ENCODE results near the gene GRM4.

GRM4 gene

GRCh38 chr6:34143884-34144580 is 1.9 kb downstream of the GRM4 start:
- DNase-seq (ENCODE audit: extremely low spot score, insufficient read length, low read depth) (no peak), FAIRE-seq (no peak)

GRCh38 chr6:34143196-34143883 is 2.5 kb downstream of the GRM4 start:
- DNase-seq (ENCODE audit: extremely low spot score, insufficient read length, low read depth) (no peak), FAIRE-seq (no peak)

GRCh38 chr6:34142061-34142998 is 3.6 kb downstream of the GRM4 start:
- DNase-seq (ENCODE audit: extremely low spot score, insufficient read length, low read depth) (no peak), FAIRE-seq (no peak)

DNA sequence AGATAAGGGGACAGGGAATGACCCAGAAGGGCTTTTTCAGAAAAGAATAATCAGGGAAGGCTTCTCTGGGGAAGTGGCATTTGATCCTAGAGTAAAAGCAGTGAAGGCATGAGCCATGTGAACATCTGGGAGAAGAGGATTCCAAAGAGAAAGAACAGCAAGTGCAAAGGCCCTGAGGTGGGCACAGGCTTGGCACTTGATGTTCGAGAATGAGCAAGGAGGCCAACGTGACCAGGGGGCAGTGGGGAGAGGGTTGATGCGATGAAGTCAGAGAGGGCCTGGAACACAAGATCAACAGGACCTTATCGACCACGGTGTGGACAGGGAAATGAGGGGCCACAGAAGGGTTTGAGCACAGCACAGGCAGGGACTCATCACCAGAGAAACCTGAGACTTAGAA is 5.8 kb downstream of the GRM4 start:
- DNase-seq (ENCODE audit: extremely low spot score, insufficient read length, low read depth) (no peak), FAIRE-seq (no peak)

DNA sequence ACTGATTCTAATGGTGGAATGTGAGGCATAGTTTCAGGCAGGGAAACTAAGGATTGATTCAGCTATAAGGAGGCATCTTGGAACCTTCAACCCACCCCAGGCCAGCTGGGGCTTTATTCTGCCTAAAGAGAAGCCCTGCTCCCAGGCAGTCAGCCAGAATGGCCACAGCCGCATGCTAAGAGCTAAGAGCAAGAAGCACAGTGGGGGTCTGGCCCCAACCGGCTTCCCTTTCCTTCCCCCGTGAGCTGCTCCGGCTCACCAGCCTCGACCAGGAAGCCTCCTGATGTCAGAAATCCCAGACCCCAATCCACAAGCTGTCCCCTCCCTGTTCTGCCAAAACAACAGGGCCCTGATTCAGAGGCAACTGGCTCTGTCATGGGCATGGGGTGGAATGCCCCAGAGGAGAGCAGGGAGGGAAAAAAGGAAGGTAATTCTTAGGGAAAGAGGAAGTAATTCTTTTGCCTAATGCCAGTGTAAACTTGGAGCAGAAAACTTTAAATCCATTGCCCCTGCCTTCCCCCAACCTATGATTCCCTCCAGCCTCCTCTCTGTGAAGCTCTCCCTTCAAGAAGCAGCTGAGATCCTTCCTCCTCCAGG is 6.9 kb downstream of the GRM4 start:
- DNase-seq (ENCODE audit: extremely low spot score, insufficient read length, low read depth) (no peak), FAIRE-seq (no peak)

- FAIRE-seq: no peak
These were observed 7.7 kb downstream of the GRM4 start for GRCh38 chr6:34138191-34138590.

GRCh38 chr6:34135541-34135940 is 10.3 kb downstream of the GRM4 start:
- DNase-seq (ENCODE audit: extremely low spot score, insufficient read length, low read depth): no peak
- FAIRE-seq: no peak

More at GRCh38 chr6:34138191-34138590, 7.7 kb downstream of the GRM4 start:
- DNase-seq (ENCODE audit: extremely low spot score, insufficient read length, low read depth): no peak

DNA sequence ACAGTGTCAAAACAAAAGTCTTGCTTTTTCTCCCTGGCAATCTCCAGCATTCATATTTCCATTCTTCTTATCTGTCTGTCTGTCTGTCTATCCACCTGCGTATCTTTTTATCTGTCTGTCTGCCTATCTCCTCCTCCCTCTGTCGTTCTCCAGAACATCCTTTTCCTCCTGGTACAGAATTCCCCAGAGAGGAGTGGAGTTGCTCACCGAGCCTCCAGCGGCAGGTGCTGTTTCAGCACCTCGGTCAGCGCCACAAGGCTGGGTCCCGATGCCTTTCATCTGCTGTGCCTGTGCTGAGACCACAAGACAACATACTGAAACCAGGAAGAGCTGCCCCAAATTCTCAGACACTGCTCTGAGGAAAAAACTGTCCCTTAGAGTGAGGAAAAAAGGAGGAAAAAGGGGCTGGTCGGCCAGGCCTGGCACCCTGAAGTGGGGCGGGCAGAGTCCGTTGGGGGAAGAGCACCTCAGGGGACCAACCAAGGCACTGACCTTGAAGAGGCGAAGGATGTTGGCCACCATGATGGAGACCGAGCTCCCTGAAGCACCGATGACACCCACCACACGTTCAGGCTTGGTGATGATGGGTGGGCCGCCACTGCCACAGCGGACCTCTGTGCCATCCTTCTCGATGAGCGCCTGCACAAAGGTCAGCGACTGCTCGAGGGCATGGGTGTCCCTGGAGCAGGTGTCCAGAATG is 13.3 kb downstream of the GRM4 start:
- FAIRE-seq (no peak), DNase-seq (ENCODE audit: extremely low spot score, insufficient read length, low read depth) (no peak)

- DNase-seq (ENCODE audit: extremely low spot score, insufficient read length, low read depth): no peak
- FAIRE-seq: no peak
These were observed 14.3 kb downstream of the GRM4 start for GRCh38 chr6:34131326-34132290.

GRCh38 chr6:34130862-34131261 is 15.0 kb downstream of the GRM4 start:
- FAIRE-seq: no peak

DNA sequence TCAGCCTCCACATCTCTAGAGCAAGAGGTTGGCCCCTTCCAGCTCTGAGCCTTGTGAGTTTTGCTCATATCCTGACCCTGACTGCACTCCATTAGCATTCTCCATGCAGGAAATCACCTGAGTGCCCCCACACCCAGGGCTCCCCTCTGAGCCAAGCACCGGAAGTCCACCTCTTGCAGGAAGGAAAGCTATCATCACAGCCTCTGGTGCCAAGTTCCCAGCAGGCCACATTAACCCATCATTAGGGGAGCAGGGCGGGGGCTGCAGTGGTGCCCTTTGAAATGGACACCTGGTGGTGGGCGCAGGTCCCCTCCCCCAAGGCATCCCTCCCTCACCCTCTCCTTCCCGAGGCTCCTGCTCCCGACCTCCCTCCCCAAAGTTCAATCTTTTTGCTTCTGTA is 16.1 kb downstream of the GRM4 start:
- no peak for FAIRE-seq
- DNase-seq (ENCODE audit: extremely low spot score, insufficient read length, low read depth): no peak

More at GRCh38 chr6:34130862-34131261, 15.0 kb downstream of the GRM4 start:
- no peak for DNase-seq (ENCODE audit: extremely low spot score, insufficient read length, low read depth)

DNA sequence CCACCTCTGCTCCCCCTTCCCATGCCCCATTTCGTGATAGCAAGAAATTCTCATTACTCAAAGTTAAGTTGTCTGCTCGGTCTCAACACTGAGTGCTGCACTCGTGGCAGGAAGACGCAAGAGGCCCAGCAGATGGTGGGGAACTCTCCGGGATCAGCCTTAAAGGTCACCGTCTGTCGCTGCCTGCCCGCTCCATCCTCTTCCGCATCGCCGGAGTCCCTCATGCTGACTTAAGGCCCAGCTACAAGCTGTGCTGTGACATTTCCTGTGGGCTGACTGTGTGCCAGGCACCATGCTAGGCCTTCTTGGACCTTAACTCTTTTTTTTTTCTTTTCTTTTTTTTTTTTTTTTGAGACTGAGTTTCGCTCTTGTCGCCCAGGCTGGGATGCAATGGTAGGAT is 17.8 kb downstream of the GRM4 start:
- DNase-seq (ENCODE audit: extremely low spot score, insufficient read length, low read depth): no peak
- FAIRE-seq: no peak

- FAIRE-seq: no peak
- DNase-seq (ENCODE audit: extremely low spot score, insufficient read length, low read depth): no peak
These were observed 19.5 kb downstream of the GRM4 start for GRCh38 chr6:34126419-34126818.

DNA sequence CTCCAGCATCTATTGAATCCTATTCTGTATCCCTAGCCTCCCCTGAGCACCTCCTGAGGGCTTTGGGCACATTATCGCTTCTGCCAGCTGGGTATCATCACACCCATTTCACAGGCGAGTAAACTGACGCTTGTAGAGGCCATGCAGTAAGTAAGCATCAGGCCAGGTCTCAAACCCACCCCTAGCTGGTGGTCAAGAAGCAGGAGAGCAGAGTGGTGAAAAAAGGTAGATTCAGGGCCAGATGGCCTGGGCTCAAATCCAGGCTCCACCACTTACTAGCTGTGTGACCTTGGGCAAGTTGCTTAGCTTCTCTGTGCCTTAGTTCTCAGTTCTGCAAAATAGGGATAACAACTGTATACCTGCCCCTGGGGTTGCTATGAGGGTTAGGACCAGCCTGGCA is 19.9 kb downstream of the GRM4 start:
- DNase-seq (ENCODE audit: extremely low spot score, insufficient read length, low read depth): no peak
- no peak for FAIRE-seq

DNA sequence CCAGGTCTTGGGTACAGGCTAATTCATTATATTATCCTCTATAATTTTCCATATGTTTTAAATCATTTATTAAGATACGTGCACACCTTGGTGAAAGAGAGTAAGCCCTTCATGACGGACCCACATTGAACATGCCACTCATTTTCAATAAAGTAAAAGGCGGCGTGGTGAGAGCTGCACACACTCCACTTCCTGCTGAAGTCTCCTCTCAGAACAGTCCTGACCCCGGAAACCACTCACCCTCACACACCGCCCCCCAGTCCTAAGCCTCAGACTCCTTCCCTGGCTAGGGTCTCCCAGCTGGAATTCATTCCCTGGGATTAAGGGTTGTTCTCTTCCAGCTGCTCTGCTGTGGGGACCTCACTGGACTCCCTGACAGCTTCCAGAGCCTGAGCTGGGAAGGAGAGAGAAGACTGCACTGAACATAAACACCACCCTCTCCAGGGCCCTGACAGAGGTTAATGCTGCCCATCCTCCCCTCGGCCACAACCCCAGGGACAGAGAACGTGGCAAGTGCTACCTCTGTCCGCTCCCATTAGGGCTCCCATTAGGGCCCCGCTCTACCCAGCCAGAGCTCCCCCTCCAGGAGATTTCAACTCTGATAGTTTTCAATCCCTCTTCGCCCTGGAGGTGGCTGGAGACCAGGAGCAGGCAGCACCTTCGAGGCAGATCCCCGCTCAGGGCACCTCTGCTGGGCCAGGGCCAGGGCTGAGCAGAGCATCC is 24.8 kb downstream of the GRM4 start:
- DNase-seq (ENCODE audit: extremely low spot score, insufficient read length, low read depth) (no peak), FAIRE-seq (no peak)

- FAIRE-seq (no peak), DNase-seq (ENCODE audit: extremely low spot score, insufficient read length, low read depth) (no peak)
These were observed 30.0 kb downstream of the GRM4 start for GRCh38 chr6:34115915-34116314.

DNA sequence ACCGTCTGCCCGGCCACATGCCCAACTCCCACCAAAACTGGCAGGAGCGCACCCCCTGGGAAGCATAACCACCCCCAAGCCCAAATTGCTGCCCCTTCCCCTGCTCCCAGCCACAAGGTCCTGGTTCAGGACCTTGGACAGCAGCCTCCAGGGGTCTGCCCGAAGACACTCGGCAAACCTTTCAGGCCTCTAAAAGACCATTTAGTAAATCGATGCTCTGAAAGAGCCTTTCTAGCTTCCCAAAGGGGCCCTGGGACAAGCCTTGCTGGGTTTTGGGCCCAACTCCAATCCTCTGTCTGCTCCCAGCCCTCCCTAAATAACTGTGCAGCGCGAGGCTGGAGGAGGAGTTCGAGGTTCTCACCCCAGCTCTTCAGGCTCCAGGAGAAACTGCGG is 30.5 kb downstream of the GRM4 start:
- DNase-seq (ENCODE audit: extremely low spot score, insufficient read length, low read depth) (no peak), FAIRE-seq (no peak)
